Measurements from ENCODE around the gene SOCS4. TPM values are rescaled to one million over a fixed set of nuclear protein-coding genes. Genes with fewer than 3 reads are reported as not detected.
A peak's percentile ranks its signal among the peaks of the same experiment; 100 is the strongest.

The SOCS4 gene
- total and polyA plus RNA-seq, 2 of the 13 experiments (the other 11 are each of a cell fraction or from before 2014, with no cell fraction given): 4.0 to 10.0 TPM

DNA sequence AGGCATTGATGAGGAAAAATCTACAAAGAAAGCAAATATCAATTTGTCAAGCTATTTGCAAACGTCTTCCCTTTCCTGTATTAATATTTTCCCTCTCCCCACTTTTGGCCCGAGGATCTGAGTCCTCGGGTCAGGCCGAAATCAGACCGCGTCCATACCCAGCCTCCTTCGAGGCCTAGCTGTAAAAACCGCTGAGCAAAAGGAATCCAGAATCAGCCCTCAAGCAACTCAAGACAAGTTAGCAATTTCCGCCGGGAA is 24.1 kb downstream of the SOCS4 start:
- peak overlapping the region; percentile 64 for H2AFZ ChIP-seq (ENCODE audit: low read length)
- H3K36me3 ChIP-seq (replicated peaks in 1 of 2; ENCODE audit: control insufficient read depth in 1 of 2, insufficient read depth in 2 of 2, low read length in 2 of 2): peaks cover 0 to 3% of the 10 kb centered on the region in 2 experiments; a peak in 3 of 5 replicates
- in situ Hi-C loops (cut with HindIII; ENCODE audit: extremely low pct_ligation_motif_present, low pct_unique_long_range_greater_than_20kb): no loop called here
- peak; percentile 18; the same call in 1 of the 2 replicates for TF ChIP-seq ZBTB44 (CRISPR knock-in tag; IDR thresholded peaks at IDR 0.05)
- peak; percentile 59 for TF ChIP-seq ZNF770 (CRISPR knock-in tag; IDR thresholded peaks at IDR 0.05)
- 0 out of 2 replicates have a peak, but pooled peaks have one; percentile 38 for TF ChIP-seq CC2D1A (CRISPR knock-in tag; IDR thresholded peaks at IDR 0.05)
- 0 out of 2 replicates have a peak, but pooled peaks have one; percentile 12 for TF ChIP-seq TSC22D2 (CRISPR knock-in tag; IDR thresholded peaks at IDR 0.05; ENCODE audit: borderline replicate concordance)
- TF ChIP-seq ZNF124 (CRISPR knock-in tag; IDR thresholded peaks at IDR 0.05): no peak
- TF ChIP-seq ZBTB7A (CRISPR knock-in tag; IDR thresholded peaks at IDR 0.05): no peak
- 0 out of 2 replicates have a peak, but pooled peaks have one; percentile 21 for TF ChIP-seq HMGXB3 (CRISPR knock-in tag; IDR thresholded peaks at IDR 0.05; ENCODE audit: borderline replicate concordance)
- peak; percentile 28; the same call in 1 of the 2 replicates for TF ChIP-seq SNAI1 (CRISPR knock-in tag; IDR thresholded peaks at IDR 0.05; ENCODE audit: borderline replicate concordance)
- peak overlapping the region; percentile 88 for H3K9ac ChIP-seq (ENCODE audit: insufficient read depth, low read depth, low read length)
- peaks cover 41% of the 10 kb centered on the region for H3K4me1 ChIP-seq (ENCODE audit: insufficient read depth, low read length)
- peak overlapping the region; percentile 81 for H3K4me2 ChIP-seq (ENCODE audit: low read depth, low read length)
- H3K27ac ChIP-seq (ENCODE audit: extremely low read length, insufficient read depth, low read length): peak overlapping the region; percentile 99
- no peaks in the 10 kb centered on the region; a peak in 1 of 5 replicates for H3K27me3 ChIP-seq (ENCODE audit: control insufficient read depth in 1 of 2, insufficient read depth in 2 of 2, low read length in 2 of 2)
- 1% methylated on average over 8 of the region's 10 CpGs for WGBS (ENCODE audit: low lambda C conversion rate)
- intact Hi-C loops (cut with micrococcal nuclease; ENCODE audit: unreplicated experiment): no loop called here
- peaks cover 41% of the 10 kb centered on the region for H3K79me2 ChIP-seq (ENCODE audit: insufficient read depth, low read length)
- ChIA-PET POLR2A (interaction anchor here (0.6 to 3.0 kb wide), 19 partner anchors 9 to 544 kb away, joined by 3 to 47 read pairs (median 4); partner anchors contain the start of genes SOCS4 and WDHD1), CTCF (ENCODE audit: low intra/inter-chr PET ratio, low total read pairs) (interaction anchor here (0.6 kb wide), 1 partner anchor 110 kb away, joined by 3 read pairs; no protein-coding TSS in a partner anchor)
- BruUV-seq (replicated peaks): TSS peak; percentile 94
- no peaks in the 10 kb centered on the region for H3K9me3 ChIP-seq (ENCODE audit: low read length)
- DNase-seq (ENCODE audit: low spot score): no peak
- no peak for ATAC-seq
- no peak for FAIRE-seq
- peak overlapping the region; percentile 60 to 99 (median 76) for H3K4me3 ChIP-seq (replicated peaks in 1 of 3; ENCODE audit: insufficient read depth in 1 of 3, low read depth in 2 of 3, low read length in 3 of 3)
- peaks cover 30% of the 10 kb centered on the region for H4K20me1 ChIP-seq (ENCODE audit: insufficient read depth, low read length)
